ENCODE measurements around the gene NRBF2.

The NRBF2 gene

DNA sequence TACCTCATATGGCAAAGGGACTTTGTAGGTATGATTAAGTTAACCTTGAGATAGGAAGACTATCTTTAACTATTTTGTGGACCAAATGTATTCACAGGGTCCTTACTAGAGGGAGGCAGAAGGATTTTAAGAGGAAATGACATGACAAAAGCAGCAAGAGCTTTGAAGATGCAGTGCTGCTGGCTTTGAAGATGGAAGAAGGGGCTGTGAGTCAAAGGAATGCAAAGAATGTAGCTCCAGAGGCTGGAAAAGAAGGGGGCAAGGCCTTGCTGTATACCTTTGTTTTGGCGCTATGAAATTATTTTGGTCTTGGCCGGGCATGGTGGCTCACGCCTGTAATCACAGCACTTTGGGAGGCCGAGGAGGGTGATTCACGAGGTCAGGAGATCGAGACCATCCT is 3.2 kb upstream of the NRBF2 start:
- Histone ChIP-seq H3K4me3 (ENCODE audit: low read depth, low read length) (no peak overlapping the region), H3K36me3 (ENCODE audit: control insufficient read depth, insufficient read depth, low read length) (no peaks in the 10 kb centered on the region), H3K27ac (no peak overlapping the region), H3K9ac (no peak overlapping the region), H3K4me2 (ENCODE audit: low read length) (no peak overlapping the region), H3K27me3 (ENCODE audit: control insufficient read depth, insufficient read depth, low read length) (no peaks in the 10 kb centered on the region), H3K4me1 (peaks cover 6% of the 10 kb centered on the region), H3K9me3 (ENCODE audit: control insufficient read depth, low read length) (no peaks in the 10 kb centered on the region), H2AFZ (no peak overlapping the region), H3K79me2 (peaks cover 17% of the 10 kb centered on the region)
- TF ChIP-seq, protein P1, sequence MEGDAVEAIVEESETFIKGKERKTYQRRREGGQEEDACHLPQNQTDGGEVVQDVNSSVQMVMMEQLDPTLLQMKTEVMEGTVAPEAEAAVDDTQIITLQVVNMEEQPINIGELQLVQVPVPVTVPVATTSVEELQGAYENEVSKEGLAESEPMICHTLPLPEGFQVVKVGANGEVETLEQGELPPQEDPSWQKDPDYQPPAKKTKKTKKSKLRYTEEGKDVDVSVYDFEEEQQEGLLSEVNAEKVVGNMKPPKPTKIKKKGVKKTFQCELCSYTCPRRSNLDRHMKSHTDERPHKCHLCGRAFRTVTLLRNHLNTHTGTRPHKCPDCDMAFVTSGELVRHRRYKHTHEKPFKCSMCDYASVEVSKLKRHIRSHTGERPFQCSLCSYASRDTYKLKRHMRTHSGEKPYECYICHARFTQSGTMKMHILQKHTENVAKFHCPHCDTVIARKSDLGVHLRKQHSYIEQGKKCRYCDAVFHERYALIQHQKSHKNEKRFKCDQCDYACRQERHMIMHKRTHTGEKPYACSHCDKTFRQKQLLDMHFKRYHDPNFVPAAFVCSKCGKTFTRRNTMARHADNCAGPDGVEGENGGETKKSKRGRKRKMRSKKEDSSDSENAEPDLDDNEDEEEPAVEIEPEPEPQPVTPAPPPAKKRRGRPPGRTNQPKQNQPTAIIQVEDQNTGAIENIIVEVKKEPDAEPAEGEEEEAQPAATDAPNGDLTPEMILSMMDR (IDR thresholded peaks at IDR 0.05) = no peak

DNA sequence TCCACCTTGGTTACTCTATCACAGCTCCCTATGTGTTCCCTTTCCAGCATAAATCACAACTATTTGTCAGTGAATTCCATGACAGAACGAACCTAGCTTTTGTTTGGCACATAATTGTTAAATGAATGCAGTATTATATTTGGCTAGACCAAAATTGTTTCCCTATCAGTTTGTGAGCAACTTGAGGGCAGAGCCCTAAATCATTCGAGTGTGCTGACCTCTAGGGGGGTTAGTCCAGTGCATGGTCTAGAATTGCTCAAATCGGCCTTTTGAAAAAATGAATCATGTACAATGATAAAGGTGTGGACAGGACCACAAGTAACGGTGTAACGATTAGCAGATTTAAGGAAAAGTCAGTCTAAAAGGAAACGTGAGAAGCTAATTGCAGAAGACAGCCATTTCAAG is 475 bp upstream of the NRBF2 start:
- peak overlapping the region; percentile 94 for H3K4me3 ChIP-seq (ENCODE audit: low read depth, low read length)
- H3K9ac ChIP-seq = no peak overlapping the region
- H3K79me2 ChIP-seq = peaks cover 38% of the 10 kb centered on the region
- peak overlapping the region; percentile 88 for H2AFZ ChIP-seq
- H3K4me1 ChIP-seq = peaks cover 6% of the 10 kb centered on the region
- H3K9me3 ChIP-seq (ENCODE audit: control insufficient read depth, low read length) = no peaks in the 10 kb centered on the region
- H3K4me2 ChIP-seq (ENCODE audit: low read length) = peak overlapping the region; percentile 93
- no peaks in the 10 kb centered on the region for H3K27me3 ChIP-seq (ENCODE audit: control insufficient read depth, insufficient read depth, low read length)
- no peaks in the 10 kb centered on the region for H3K36me3 ChIP-seq (ENCODE audit: control insufficient read depth, insufficient read depth, low read length)
- H3K27ac ChIP-seq = peak overlapping the region; percentile 76
- TF ChIP-seq, protein P1 (IDR thresholded peaks at IDR 0.05) = peak; percentile 7

DNA sequence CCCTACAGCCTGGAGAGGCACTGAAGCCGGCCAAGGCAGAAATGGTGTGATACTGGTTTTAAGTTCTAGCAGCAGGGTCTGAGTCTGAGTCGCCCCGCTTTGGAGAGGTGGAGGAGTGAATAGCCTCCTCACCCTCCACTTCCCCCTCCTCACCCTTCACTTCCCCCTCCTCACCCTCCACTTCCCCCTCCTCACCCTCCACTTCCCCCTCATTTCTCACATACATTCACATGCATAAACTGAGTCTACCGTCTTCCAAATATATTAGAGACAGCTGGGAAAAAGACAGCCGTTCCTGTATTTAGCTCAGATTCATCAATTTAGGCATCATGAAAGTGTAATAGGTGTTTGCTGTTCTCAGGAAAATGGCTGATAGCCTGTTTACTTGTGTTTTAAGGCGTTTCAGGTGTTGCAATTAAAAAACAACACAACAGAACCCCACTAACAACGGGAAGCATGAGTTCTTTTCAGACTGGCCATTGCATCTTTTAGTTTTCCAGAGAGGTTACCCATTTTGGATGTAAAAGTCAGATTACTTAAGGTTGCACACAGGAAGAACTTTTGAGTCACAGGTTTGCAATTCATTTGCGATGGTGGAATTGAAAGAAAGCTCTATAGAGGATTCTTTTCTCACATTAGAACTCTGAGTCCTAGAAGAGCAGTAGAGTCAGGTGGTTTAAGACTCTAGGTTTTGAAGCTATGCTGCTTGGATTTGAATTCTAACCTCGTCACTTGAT is 861 bp downstream of the NRBF2 start:
- TF ChIP-seq, protein P1 (IDR thresholded peaks at IDR 0.05) = no peak
- Histone ChIP-seq H2AFZ (peak overlapping the region; percentile 88), H3K9me3 (ENCODE audit: control insufficient read depth, low read length) (no peaks in the 10 kb centered on the region), H3K9ac (peak overlapping the region; percentile 61), H3K27ac (peak overlapping the region; percentile 76), H3K4me2 (ENCODE audit: low read length) (peak overlapping the region; percentile 93), H3K27me3 (ENCODE audit: control insufficient read depth, insufficient read depth, low read length) (no peaks in the 10 kb centered on the region), H3K36me3 (ENCODE audit: control insufficient read depth, insufficient read depth, low read length) (no peaks in the 10 kb centered on the region), H3K4me3 (ENCODE audit: low read depth, low read length) (peak overlapping the region; percentile 94), H3K79me2 (peaks cover 43% of the 10 kb centered on the region), H3K4me1 (peaks cover 6% of the 10 kb centered on the region)

DNA sequence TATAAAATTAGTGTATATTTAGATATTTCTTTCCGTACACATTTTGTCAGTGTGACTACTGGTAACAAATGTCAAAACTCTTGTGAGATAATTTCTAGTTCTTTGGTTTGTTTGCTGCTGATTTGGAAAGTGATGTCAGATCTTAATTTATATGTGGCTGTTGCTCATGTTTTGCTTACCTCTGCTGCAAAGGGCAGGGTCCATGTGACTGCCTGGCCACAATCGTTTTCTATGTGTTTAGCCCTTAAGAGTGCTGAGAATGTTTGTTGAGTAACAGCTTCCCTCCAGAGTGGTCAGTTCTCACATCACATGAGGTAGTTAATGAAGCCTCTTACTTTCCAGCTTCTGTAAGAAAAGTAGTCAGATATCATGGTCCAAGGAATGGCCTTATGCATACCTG is 4.2 kb downstream of the NRBF2 start:
- Histone ChIP-seq H3K27ac (no peak overlapping the region), H2AFZ (no peak overlapping the region), H3K4me1 (peaks cover 6% of the 10 kb centered on the region), H3K4me2 (ENCODE audit: low read length) (no peak overlapping the region), H3K27me3 (ENCODE audit: control insufficient read depth, insufficient read depth, low read length) (no peaks in the 10 kb centered on the region), H3K79me2 (peaks cover 59% of the 10 kb centered on the region), H3K36me3 (ENCODE audit: control insufficient read depth, insufficient read depth, low read length) (no peaks in the 10 kb centered on the region), H3K9ac (no peak overlapping the region), H3K9me3 (ENCODE audit: control insufficient read depth, low read length) (no peaks in the 10 kb centered on the region), H3K4me3 (ENCODE audit: low read depth, low read length) (no peak overlapping the region)
- TF ChIP-seq, protein P1 (IDR thresholded peaks at IDR 0.05) = no peak

DNA sequence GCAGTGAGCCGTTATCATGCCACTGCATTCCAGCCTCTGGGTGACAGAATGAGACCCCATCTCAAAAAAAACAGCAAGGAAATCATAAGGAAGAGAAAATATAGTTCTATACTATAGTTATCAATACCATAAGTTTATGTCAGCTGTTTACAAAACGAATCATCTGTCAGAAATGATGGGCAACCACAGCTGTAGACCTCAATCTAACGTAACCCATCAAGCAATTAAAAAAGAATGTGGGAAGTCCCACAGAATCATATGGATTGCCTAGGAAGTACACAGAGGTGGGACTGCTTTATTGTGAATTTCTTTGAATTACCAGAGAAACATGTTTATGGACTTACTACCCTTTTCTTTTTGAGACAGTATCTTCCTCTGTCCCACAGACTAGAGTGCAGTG is 6.9 kb downstream of the NRBF2 start:
- no peaks in the 10 kb centered on the region for H3K36me3 ChIP-seq (ENCODE audit: control insufficient read depth, insufficient read depth, low read length)
- no peaks in the 10 kb centered on the region for H3K27me3 ChIP-seq (ENCODE audit: control insufficient read depth, insufficient read depth, low read length)
- peaks cover 47% of the 10 kb centered on the region for H3K79me2 ChIP-seq
- TF ChIP-seq, protein P1 (IDR thresholded peaks at IDR 0.05) = no peak
- H3K9me3 ChIP-seq (ENCODE audit: control insufficient read depth, low read length) = no peaks in the 10 kb centered on the region
- H3K9ac ChIP-seq = no peak overlapping the region
- H3K4me1 ChIP-seq = no peaks in the 10 kb centered on the region
- no peak overlapping the region for H2AFZ ChIP-seq
- H3K27ac ChIP-seq = no peak overlapping the region
- H3K4me3 ChIP-seq (ENCODE audit: low read depth, low read length) = no peak overlapping the region
- no peak overlapping the region for H3K4me2 ChIP-seq (ENCODE audit: low read length)
